Stomach (tissue), 4 donors: ENCODE data around the gene LGALS1.

Experiments used
- EP300 ChIP-seq: sonication (generic); formaldehyde crosslinking; IDR thresholded peaks from one replicate; pipeline ENCODE4 v1.6.1; 2017; ENCODE audit warnings: antibody characterized with exemption
- POLR2A ChIP-seq, 4 donors: fragments of 450-650 bp; IDR thresholded peaks; one replicate each; pipeline ENCODE4 v1.6.1; 2016; ENCODE audit warnings: antibody characterized with exemption in 4 of 4, control low read depth in 2 of 4, mild to moderate bottlenecking in 1 of 4, moderate library complexity in 1 of 4
- POLR2AphosphoS5 ChIP-seq, 3 donors: sonication (generic); formaldehyde crosslinking; IDR thresholded peaks; one replicate each; pipeline ENCODE4 v1.6.1; 2016; ENCODE audit warnings: antibody characterized with exemption in 3 of 3
- TF ChIP-seq, protein P1 (sequence below), 7 experiments: fragments of 450-650 bp in 4 of 7; fragments of 200-600 bp in 3 of 7; sonication (generic) in 3 of 7; IDR thresholded peaks; one replicate each; pipeline ENCODE4 v1.5.1; 2016 to 2019; ENCODE audit warnings: antibody characterized with exemption in 7 of 7, control low read depth in 2 of 7, mild to moderate bottlenecking in 1 of 7

DNA sequence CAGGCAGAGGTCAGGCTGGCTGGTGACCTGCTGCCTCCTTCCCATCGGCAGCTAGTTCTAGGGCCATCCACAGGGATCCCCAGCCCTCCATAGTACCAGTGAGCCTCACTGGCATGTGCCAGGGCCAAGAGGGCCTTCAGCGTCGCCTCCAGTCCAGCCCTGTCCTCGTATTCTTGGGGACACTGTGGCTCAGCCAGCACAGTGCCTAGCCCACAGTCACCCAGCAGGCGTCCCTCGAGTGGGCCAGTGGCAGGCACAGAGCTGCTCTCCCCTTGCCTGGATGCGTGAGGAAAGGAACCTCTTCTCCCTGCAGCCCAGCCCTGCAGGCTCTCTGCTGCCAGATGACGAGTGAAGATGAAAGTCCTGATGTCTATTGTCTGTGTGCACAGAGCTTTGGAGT lies 46.6 kb upstream of the LGALS1 start:
- TF ChIP-seq EP300: no peak
- TF ChIP-seq POLR2A (IDR thresholded peaks at IDR 0.05): no peak
- TF ChIP-seq, protein P1, sequence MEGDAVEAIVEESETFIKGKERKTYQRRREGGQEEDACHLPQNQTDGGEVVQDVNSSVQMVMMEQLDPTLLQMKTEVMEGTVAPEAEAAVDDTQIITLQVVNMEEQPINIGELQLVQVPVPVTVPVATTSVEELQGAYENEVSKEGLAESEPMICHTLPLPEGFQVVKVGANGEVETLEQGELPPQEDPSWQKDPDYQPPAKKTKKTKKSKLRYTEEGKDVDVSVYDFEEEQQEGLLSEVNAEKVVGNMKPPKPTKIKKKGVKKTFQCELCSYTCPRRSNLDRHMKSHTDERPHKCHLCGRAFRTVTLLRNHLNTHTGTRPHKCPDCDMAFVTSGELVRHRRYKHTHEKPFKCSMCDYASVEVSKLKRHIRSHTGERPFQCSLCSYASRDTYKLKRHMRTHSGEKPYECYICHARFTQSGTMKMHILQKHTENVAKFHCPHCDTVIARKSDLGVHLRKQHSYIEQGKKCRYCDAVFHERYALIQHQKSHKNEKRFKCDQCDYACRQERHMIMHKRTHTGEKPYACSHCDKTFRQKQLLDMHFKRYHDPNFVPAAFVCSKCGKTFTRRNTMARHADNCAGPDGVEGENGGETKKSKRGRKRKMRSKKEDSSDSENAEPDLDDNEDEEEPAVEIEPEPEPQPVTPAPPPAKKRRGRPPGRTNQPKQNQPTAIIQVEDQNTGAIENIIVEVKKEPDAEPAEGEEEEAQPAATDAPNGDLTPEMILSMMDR (IDR thresholded peaks at IDR 0.05): no peak
- no peak for TF ChIP-seq POLR2AphosphoS5 (IDR thresholded peaks at IDR 0.05)
